HG02852 (cell line): ENCODE data around the gene CEACAM4.
"Not testable (repeated sequence)": the region's sequence is repeated elsewhere in the genome, so short reads cannot be mapped to it uniquely, and the experiment has no call there.

Experiments used
- ATAC-seq: cut with Tn5 transposase; IDR thresholded peaks from one replicate; pipeline ENCODE4 v1.9.1; 2021; ENCODE audit warnings: mild to moderate bottlenecking, moderate library complexity; ENCODE audit not compliant: unreplicated experiment

The CEACAM4 gene

GRCh38 chr19:41626877-41627276 lies at the start of gene CEACAM4:
CEACAM4 (minus strand) TSS chr19:41627074; CDS start chr19:41626963, 111 bp downstream.
- no peak for ATAC-seq

DNA sequence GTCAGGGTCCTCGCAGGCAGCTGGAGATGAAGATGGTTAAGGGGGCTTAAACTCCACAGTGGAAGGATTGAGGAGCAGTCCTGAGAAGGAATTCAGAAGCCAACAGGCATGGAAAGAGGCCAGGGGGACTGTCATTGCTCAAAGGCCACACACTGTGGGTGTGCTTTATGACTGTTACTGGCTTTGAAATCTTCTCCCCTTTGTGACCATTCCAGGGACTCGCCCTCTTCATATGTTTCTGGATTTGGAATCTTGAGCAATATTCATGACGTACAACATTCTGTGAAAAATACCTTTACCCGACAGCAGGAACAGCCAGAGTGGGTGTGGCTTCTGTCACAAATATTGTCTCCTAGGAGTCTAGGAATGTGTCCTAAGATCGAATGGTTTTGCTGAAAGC lies 44.6 kb upstream of the CEACAM4 start:
- no peak for ATAC-seq

DNA sequence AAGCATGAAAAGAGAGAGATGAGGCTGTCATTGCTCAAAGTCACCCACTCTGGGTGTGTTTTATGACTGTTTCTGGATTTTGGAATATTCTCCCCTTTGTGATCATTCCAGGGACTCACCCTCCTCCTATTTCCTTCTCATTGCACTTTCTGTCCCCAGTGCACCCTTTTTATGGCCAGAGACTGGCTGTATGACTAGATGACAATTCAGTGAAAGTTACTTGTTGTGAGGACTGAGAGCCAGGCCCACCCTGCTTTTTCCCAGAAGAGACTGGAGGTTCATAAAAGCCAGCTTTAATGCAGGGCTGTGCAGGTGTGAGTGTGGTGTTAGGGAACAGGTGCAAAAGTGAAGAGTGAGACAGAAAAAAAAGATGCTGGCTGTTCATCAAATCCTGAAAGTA lies 43.9 kb upstream of the CEACAM4 start:
- ATAC-seq: no peak

DNA sequence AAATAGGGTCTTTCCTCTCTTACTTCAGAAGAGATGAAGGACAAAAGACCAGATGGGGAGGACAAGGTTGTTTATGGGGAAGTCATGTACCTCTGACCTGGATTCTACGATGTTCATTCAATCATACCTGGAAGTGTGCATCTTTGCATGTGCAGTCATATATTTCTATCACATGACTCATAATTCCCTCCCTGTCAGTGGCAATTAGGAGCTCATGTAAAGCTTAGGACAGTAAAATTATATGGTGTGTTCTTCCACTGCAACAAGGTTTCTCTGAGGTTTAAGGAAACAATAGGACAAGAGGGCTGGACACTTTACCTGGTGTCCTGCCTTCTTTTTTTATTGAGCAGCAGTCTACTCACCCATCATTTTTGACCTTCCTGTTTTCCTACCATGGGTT lies 41.4 kb upstream of the CEACAM4 start:
- ATAC-seq: no peak

GRCh38 chr19:41666075-41666474 lies 39.2 kb upstream of the CEACAM4 start:
- ATAC-seq: no peak

- no peak for ATAC-seq
Measured at GRCh38 chr19:41657157-41657556, 30.3 kb upstream of the CEACAM4 start.

GRCh38 chr19:41656756-41657155 lies 29.9 kb upstream of the CEACAM4 start:
- ATAC-seq: not testable (repeated sequence)

DNA sequence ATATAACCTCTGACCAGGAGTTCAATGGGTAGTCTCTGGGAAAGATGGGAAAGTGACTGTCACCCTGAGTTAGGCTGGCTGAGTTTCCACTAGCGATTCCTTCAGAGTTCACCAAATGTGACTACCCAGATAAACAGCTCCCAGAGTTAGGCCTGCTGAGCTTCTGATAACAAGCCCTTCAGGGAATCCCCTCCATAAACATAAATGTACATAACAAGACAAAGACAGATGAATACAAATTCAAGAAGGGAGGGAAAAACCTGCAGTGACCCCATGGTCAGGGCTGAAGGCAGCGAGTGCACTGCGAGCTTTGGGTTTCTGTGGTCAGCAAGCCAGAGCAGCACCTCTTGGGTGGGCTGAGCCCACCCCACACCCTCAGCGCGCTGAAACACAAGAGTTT lies 25.4 kb upstream of the CEACAM4 start:
- ATAC-seq: no peak

- ATAC-seq: no peak
Measured at GRCh38 chr19:41649827-41650226, 23.0 kb upstream of the CEACAM4 start.

GRCh38 chr19:41646589-41647204 lies 19.8 kb upstream of the CEACAM4 start:
- no peak for ATAC-seq

- no peak for ATAC-seq
Measured at GRCh38 chr19:41641879-41642485, 15.1 kb upstream of the CEACAM4 start.

DNA sequence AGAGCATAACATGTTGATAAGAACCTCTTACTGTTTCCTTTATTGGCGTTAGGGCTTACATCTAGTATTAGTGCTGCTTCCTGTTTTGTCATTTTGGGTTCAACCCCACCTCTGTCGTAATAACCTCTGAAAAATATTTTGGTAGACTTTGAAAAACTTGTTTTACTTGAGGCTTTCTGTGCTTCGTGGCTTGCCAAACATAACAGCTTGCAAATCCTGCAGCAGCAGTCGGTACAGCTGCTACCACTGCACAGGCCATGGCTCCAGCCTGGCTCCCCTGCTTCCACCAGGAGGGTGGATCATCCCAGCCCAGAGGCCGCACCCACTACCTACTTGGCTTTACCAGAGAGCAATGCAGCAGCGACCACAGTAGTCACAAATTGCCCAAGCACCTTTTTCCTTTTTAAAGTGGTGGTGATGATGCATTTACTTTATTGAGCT lies 11.8 kb upstream of the CEACAM4 start:
- ATAC-seq: no peak

- ATAC-seq: no peak
Measured at GRCh38 chr19:41637484-41637883, 10.6 kb upstream of the CEACAM4 start.

- no peak for ATAC-seq
Measured at GRCh38 chr19:41627966-41628675, 1.2 kb upstream of the CEACAM4 start.

DNA sequence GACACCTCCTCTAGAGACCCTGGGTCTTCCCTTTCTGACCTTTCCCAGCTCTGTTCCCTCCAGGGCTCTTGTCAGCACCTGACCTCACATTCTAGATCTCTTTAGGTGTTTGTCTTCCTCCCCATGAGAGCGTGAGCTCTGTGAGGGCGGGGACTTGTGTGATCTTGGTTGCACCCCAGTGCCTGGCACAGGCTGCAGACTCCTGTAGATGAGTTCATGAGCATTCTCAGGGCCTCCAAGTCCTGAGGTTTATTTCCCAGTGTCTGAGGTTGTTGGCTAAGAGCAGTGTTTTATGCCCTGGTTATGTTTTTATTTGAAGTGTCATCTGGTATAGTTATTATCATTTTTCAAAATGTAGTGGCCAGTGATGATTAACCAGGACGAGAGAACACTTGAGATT lies 596 bp downstream of the CEACAM4 start:
- ATAC-seq: no peak

DNA sequence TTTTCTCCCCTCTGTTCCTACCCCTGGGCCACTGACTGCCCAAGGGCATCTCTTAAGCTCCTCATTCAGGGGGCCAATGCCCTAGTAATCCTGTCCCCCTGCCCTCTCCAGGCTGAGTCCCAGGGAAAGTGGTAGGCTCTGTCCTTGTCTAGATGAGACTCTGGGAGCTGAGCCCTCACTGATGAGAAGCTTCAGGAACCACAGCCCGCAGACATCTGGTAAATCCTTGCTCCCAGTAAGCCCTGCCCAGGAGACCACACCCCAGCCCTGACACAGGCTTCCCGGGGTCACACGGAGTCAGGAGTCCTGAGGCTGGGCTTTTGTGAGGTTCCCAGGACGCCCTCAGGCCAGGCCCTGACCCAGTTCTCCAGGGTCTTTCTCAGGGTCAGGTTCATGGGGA lies 1.9 kb downstream of the CEACAM4 start:
- ATAC-seq: no peak

GRCh38 chr19:41624515-41624914 lies 2.4 kb downstream of the CEACAM4 start:
- no peak for ATAC-seq

- ATAC-seq: no peak
Measured at GRCh38 chr19:41623360-41623759, 3.5 kb downstream of the CEACAM4 start.

GRCh38 chr19:41621654-41622053 lies 5.2 kb downstream of the CEACAM4 start:
- no peak for ATAC-seq

- no peak for ATAC-seq
Measured at GRCh38 chr19:41621226-41621625, 5.6 kb downstream of the CEACAM4 start.

- ATAC-seq: no peak
Measured at GRCh38 chr19:41620171-41620570, 6.7 kb downstream of the CEACAM4 start.

GRCh38 chr19:41619018-41619556 lies 7.8 kb downstream of the CEACAM4 start:
- ATAC-seq: no peak
